ENCODE results near the gene SCUBE3. TPM values are rescaled to one million over a fixed set of nuclear protein-coding genes. Genes with fewer than 3 reads are reported as not detected.

Gene SCUBE3
- total and polyA plus RNA-seq, 9 of the 15 experiments (the other 6 are each of a cell fraction or from before 2014, with no cell fraction given): 0.01 to 0.11 TPM; not detected in 7

GRCh38 chr6:35174088-35174434, 39.7 kb upstream of the SCUBE3 start:
- intact Hi-C loops (cut with micrococcal nuclease): no loop called here
- H3K27me3 ChIP-seq (ENCODE audit: control insufficient read depth in 2 of 2, insufficient read depth in 2 of 2, low read length in 2 of 2): peaks cover 9 to 30% of the 10 kb centered on the region in 2 experiments
- H4K20me1 ChIP-seq (replicated peaks; ENCODE audit: control insufficient read depth, insufficient read depth, low read length): no peaks in the 10 kb centered on the region
- in situ Hi-C loops (cut with MboI): no loop called here
- no peaks in the 10 kb centered on the region; a peak in 1 of 5 replicates for H3K4me1 ChIP-seq (replicated peaks in 1 of 2; ENCODE audit: control insufficient read depth in 2 of 2, insufficient read depth in 2 of 2, low read length in 2 of 2)
- H3K9me1 ChIP-seq (ENCODE audit: control insufficient read depth, insufficient read depth, low read length): no peaks in the 10 kb centered on the region
- H2AFZ ChIP-seq (ENCODE audit: low read depth, low read length): no peak overlapping the region
- no peak overlapping the region for H3K27ac ChIP-seq (ENCODE audit: extremely low read depth, low read depth, low read length)
- H3K79me2 ChIP-seq (ENCODE audit: control insufficient read depth, insufficient read depth, low read length): no peaks in the 10 kb centered on the region
- H3K9ac ChIP-seq (ENCODE audit: insufficient read depth in 1 of 2, low read depth in 2 of 2, low read length in 2 of 2): peak overlapping the region in 1 of 2 experiments; percentile 19; a peak in 1 of 4 replicates
- POLR2A ChIA-PET: interaction anchor here (0.6 to 0.9 kb wide), 2 partner anchors 12 to 14 kb away, joined by 4 to 7 read pairs; no protein-coding TSS in a partner anchor
- H3K36me3 ChIP-seq (ENCODE audit: control insufficient read depth, insufficient read depth, low read length): no peaks in the 10 kb centered on the region
- DNase-seq (ENCODE audit: extremely low read depth in 1 of 4, low spot score in 3 of 4) (no peak), FAIRE-seq (no peak), ATAC-seq (no peak)
- no peak overlapping the region for H3K4me2 ChIP-seq (ENCODE audit: insufficient read depth, low read length)
- H3K4me3 ChIP-seq: no peak overlapping the region
- H3K9me3 ChIP-seq (replicated peaks; ENCODE audit: control insufficient read depth, insufficient read depth, low read depth, low read length): 0 out of 2 replicates have a peak, but pooled peaks cover 3% of the 10 kb centered on the region
- TF ChIP-seq BRCA1 (IDR thresholded peaks at IDR 0.05): no peak
- TF ChIP-seq BRCA1 (CRISPR knock-in tag; IDR thresholded peaks at IDR 0.05): 0 out of 2 replicates have a peak, but pooled peaks have one; percentile 38
- no peak for TF ChIP-seq EP300 (IDR thresholded peaks at IDR 0.05; ENCODE audit: low read length)
- TF ChIP-seq ZNF174 (CRISPR knock-in tag; IDR thresholded peaks at IDR 0.05): no peak
- WGBS (ENCODE audit: insufficient coverage, low coverage, missing lambda C conversion rate): 5% methylated on average over 2 of the region's 2 CpGs
- CTCF ChIA-PET (ENCODE audit: low intra/inter-chr PET ratio): no interaction called here
- BruUV-seq (replicated peaks): no TSS peak

DNA sequence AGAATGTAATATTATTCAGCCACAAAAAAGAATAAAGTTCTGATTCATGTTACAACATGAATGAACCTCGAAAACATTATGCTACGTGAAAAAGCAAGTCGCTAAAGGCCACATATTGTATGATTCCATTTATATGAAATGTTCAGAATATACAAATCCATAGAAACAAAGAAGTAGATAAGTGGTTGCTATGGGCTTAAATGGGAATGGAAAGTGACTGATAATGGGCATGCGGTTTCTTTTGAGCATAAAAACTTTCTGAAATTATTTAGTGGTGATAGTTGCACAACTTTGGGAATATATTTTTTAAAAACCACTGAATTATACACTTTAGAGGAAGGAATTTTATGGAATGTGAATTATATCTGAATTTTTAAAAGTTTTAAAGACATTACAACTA, 39.3 kb upstream of the SCUBE3 start:
- CTCF ChIA-PET (ENCODE audit: low intra/inter-chr PET ratio): no interaction called here

More for the DNA sequence above, 39.3 kb upstream of the SCUBE3 start:
- Histone ChIP-seq H3K27me3 (ENCODE audit: control insufficient read depth in 2 of 2, insufficient read depth in 2 of 2, low read length in 2 of 2) (peaks cover 9 to 30% of the 10 kb centered on the region in 2 experiments), H3K4me3 (no peak overlapping the region), H3K9me3 (replicated peaks; ENCODE audit: control insufficient read depth, insufficient read depth, low read depth, low read length) (0 out of 2 replicates have a peak, but pooled peaks cover under 1% of the 10 kb centered on the region), H3K9ac (ENCODE audit: insufficient read depth in 1 of 2, low read depth in 2 of 2, low read length in 2 of 2) (no peak overlapping the region), H3K4me2 (ENCODE audit: insufficient read depth, low read length) (no peak overlapping the region), H3K9me1 (ENCODE audit: control insufficient read depth, insufficient read depth, low read length) (no peaks in the 10 kb centered on the region), H3K4me1 (replicated peaks in 1 of 2; ENCODE audit: control insufficient read depth in 2 of 2, insufficient read depth in 2 of 2, low read length in 2 of 2) (no peaks in the 10 kb centered on the region; a peak in 1 of 5 replicates), H3K36me3 (ENCODE audit: control insufficient read depth, insufficient read depth, low read length) (no peaks in the 10 kb centered on the region), H3K79me2 (ENCODE audit: control insufficient read depth, insufficient read depth, low read length) (no peaks in the 10 kb centered on the region), H3K27ac (ENCODE audit: extremely low read depth, low read depth, low read length) (no peak overlapping the region), H4K20me1 (replicated peaks; ENCODE audit: control insufficient read depth, insufficient read depth, low read length) (no peaks in the 10 kb centered on the region), H2AFZ (ENCODE audit: low read depth, low read length) (no peak overlapping the region)
- DNase-seq (ENCODE audit: extremely low read depth in 1 of 4, low spot score in 3 of 4) (no peak), FAIRE-seq (no peak), ATAC-seq (no peak)
- BruUV-seq (replicated peaks): no TSS peak
- in situ Hi-C loops (cut with MboI) (no loop called here), intact Hi-C loops (cut with micrococcal nuclease) (no loop called here)
- TF ChIP-seq, protein P1, sequence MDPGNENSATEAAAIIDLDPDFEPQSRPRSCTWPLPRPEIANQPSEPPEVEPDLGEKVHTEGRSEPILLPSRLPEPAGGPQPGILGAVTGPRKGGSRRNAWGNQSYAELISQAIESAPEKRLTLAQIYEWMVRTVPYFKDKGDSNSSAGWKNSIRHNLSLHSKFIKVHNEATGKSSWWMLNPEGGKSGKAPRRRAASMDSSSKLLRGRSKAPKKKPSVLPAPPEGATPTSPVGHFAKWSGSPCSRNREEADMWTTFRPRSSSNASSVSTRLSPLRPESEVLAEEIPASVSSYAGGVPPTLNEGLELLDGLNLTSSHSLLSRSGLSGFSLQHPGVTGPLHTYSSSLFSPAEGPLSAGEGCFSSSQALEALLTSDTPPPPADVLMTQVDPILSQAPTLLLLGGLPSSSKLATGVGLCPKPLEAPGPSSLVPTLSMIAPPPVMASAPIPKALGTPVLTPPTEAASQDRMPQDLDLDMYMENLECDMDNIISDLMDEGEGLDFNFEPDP (CRISPR knock-in tag; IDR thresholded peaks at IDR 0.05): no peak
- TF ChIP-seq BCLAF1 (IDR thresholded peaks at IDR 0.05; ENCODE audit: borderline replicate concordance in 1 of 2, control insufficient read depth in 1 of 2, low read depth in 2 of 2, low read length in 1 of 2): no peak
- TF ChIP-seq TRIM24 (IDR thresholded peaks at IDR 0.05): no peak
- WGBS (ENCODE audit: insufficient coverage, low coverage, missing lambda C conversion rate): 5% methylated on average over 4 of the region's 4 CpGs
- POLR2A ChIA-PET: interaction anchor here (0.6 to 0.9 kb wide), 2 partner anchors 14 to 343 kb away, joined by 3 to 7 read pairs; no protein-coding TSS in a partner anchor
